ENCODE data around the gene RSPO3. TPM values are rescaled to one million over a fixed set of nuclear protein-coding genes. Genes with fewer than 3 reads are reported as not detected.

RSPO3 gene
- total and polyA plus RNA-seq, 9 of the 15 experiments (the other 6 are each of a cell fraction or from before 2014, with no cell fraction given): not detected

- 4% methylated on average over 3 of the region's 3 CpGs for WGBS (ENCODE audit: insufficient coverage, low coverage, missing lambda C conversion rate)
- FAIRE-seq (no peak), ATAC-seq (no peak), DNase-seq (ENCODE audit: extremely low read depth in 1 of 4, low spot score in 3 of 4) (no peak)
- Histone ChIP-seq H3K4me1 (replicated peaks in 1 of 2; ENCODE audit: control insufficient read depth in 2 of 2, insufficient read depth in 2 of 2, low read length in 2 of 2) (no peaks in the 10 kb centered on the region), H3K9me1 (ENCODE audit: control insufficient read depth, insufficient read depth, low read length) (no peaks in the 10 kb centered on the region), H3K27ac (ENCODE audit: extremely low read depth, low read depth, low read length) (no peak overlapping the region), H2AFZ (ENCODE audit: low read depth, low read length) (no peak overlapping the region), H4K20me1 (replicated peaks; ENCODE audit: control insufficient read depth, insufficient read depth, low read length) (no peaks in the 10 kb centered on the region), H3K9ac (ENCODE audit: insufficient read depth in 1 of 2, low read depth in 2 of 2, low read length in 2 of 2) (no peak overlapping the region), H3K36me3 (ENCODE audit: control insufficient read depth, insufficient read depth, low read length) (no peaks in the 10 kb centered on the region), H3K27me3 (ENCODE audit: control insufficient read depth in 2 of 2, insufficient read depth in 2 of 2, low read length in 2 of 2) (no peaks in the 10 kb centered on the region), H3K9me3 (replicated peaks; ENCODE audit: control insufficient read depth, insufficient read depth, low read depth, low read length) (no peaks in the 10 kb centered on the region), H3K4me2 (ENCODE audit: insufficient read depth, low read length) (no peak overlapping the region), H3K79me2 (ENCODE audit: control insufficient read depth, insufficient read depth, low read length) (no peaks in the 10 kb centered on the region), H3K4me3 (no peak overlapping the region)
- POLR2A ChIA-PET: no interaction called here
- BruUV-seq (replicated peaks): no TSS peak
- CTCF ChIA-PET (ENCODE audit: low intra/inter-chr PET ratio): no interaction called here
- intact Hi-C loops (cut with micrococcal nuclease) (no loop called here), in situ Hi-C loops (cut with MboI) (no loop called here)
- no peak for TF ChIP-seq KLF1 (tag; IDR thresholded peaks at IDR 0.05)
- no peak for TF ChIP-seq ZNF134 (CRISPR knock-in tag; conservative IDR thresholded peaks at IDR 0.05)
- no peak for TF ChIP-seq DDX20 (tag; IDR thresholded peaks at IDR 0.05; ENCODE audit: low read depth)
- TF ChIP-seq CEBPZ (IDR thresholded peaks at IDR 0.05; ENCODE audit: borderline replicate concordance, low read depth, low read length): no peak
- no peak for TF ChIP-seq RERE (CRISPR knock-in tag; IDR thresholded peaks at IDR 0.05; ENCODE audit: borderline replicate concordance)
- TF ChIP-seq NFIC (IDR thresholded peaks at IDR 0.05): no peak
- no peak for TF ChIP-seq PHB2 (IDR thresholded peaks at IDR 0.05; ENCODE audit: low read depth)
- no peak for TF ChIP-seq SAFB (IDR thresholded peaks at IDR 0.05; ENCODE audit: borderline replicate concordance, low read depth, low read length)
- TF ChIP-seq ZNF561 (CRISPR knock-in tag; conservative IDR thresholded peaks at IDR 0.05): no peak
- no peak for TF ChIP-seq ZNF780A (CRISPR knock-in tag; IDR thresholded peaks at IDR 0.05)
- TF ChIP-seq ZNF740 (CRISPR knock-in tag; IDR thresholded peaks at IDR 0.05): no peak
- no peak for TF ChIP-seq ZNF740 (tag; IDR thresholded peaks at IDR 0.05)
These were observed 45.6 kb downstream of the RSPO3 start for GRCh38 chr6:127164036-127164435.

Data from K562 (cell line).